GM12878 (cell line): Measurements from ENCODE around the gene SLC22A6.

ENCODE experiments used
- ATF2 ChIP-seq: IDR thresholded peaks from 2 replicates; pipeline ENCODE4 v1.6.1; 2012; ENCODE audit warnings: low read length, inconsistent platforms
- CEBPB ChIP-seq, 2 experiments: fragments of 150-350 bp in 1 of 2; IDR thresholded peaks; 2 replicates each; pipeline ENCODE4 v1.6.1; 2012 to 2014; ENCODE audit warnings: low read depth in 2 of 2, low read length in 2 of 2, borderline replicate concordance in 1 of 2, inconsistent platforms in 1 of 2
- EP300 ChIP-seq, 2 experiments: fragments of 150-350 bp in 1 of 2; IDR thresholded peaks; 2 replicates each; pipeline ENCODE4 v1.6.1; 2011 to 2012; ENCODE audit warnings: low read depth in 2 of 2, low read length in 2 of 2, borderline replicate concordance in 1 of 2, improper control_type of control experiment in 1 of 2, inconsistent platforms in 1 of 2; ENCODE audit not compliant: control insufficient read depth in 1 of 2
- GABPA ChIP-seq: IDR thresholded peaks from 2 replicates; pipeline ENCODE4 v1.6.1; 2014; ENCODE audit warnings: antibody characterized with exemption, low read depth, mild to moderate bottlenecking, inconsistent platforms
- MEF2A ChIP-seq: IDR thresholded peaks from 2 replicates; pipeline ENCODE4 v1.6.1; 2011; ENCODE audit warnings: low read depth, mild to moderate bottlenecking, low read length, moderate library complexity; ENCODE audit not compliant: insufficient read depth
- MXI1 ChIP-seq: fragments of 150-350 bp; IDR thresholded peaks from 2 replicates; pipeline ENCODE4 v1.6.1; 2011; ENCODE audit warnings: low read depth, mild to moderate bottlenecking, inconsistent platforms, low read length, improper control_type of control experiment
- NR2C2 ChIP-seq: IDR thresholded peaks from 2 replicates; pipeline ENCODE4 v1.6.1; 2011; ENCODE audit warnings: borderline replicate concordance, low read depth; ENCODE audit not compliant: control insufficient read depth, insufficient read length
- POLR2AphosphoS5 ChIP-seq: IDR thresholded peaks from 2 replicates; pipeline ENCODE4 v1.6.1; 2011; ENCODE audit warnings: mild to moderate bottlenecking, low read length, inconsistent platforms
- TF ChIP-seq, protein P1 (sequence below), 3 experiments: IDR thresholded peaks in 2 of 3; conservative IDR thresholded peaks in 1 of 3; 2 replicates each; pipeline ENCODE4 v1.5.1; 2011; ENCODE audit warnings: low read depth in 3 of 3, low read length in 3 of 3, mild to moderate bottlenecking in 3 of 3, control low read depth in 2 of 3, moderate library complexity in 2 of 3, inconsistent platforms in 1 of 3, mixed read lengths in 1 of 3; ENCODE audit not compliant: control insufficient read depth in 2 of 3, insufficient read depth in 1 of 3; ENCODE audit errors: extremely low read depth in 1 of 3

GRCh38 chr11:62999649-63000048 is 14.9 kb upstream of the SLC22A6 start:
- TF ChIP-seq, protein P1, sequence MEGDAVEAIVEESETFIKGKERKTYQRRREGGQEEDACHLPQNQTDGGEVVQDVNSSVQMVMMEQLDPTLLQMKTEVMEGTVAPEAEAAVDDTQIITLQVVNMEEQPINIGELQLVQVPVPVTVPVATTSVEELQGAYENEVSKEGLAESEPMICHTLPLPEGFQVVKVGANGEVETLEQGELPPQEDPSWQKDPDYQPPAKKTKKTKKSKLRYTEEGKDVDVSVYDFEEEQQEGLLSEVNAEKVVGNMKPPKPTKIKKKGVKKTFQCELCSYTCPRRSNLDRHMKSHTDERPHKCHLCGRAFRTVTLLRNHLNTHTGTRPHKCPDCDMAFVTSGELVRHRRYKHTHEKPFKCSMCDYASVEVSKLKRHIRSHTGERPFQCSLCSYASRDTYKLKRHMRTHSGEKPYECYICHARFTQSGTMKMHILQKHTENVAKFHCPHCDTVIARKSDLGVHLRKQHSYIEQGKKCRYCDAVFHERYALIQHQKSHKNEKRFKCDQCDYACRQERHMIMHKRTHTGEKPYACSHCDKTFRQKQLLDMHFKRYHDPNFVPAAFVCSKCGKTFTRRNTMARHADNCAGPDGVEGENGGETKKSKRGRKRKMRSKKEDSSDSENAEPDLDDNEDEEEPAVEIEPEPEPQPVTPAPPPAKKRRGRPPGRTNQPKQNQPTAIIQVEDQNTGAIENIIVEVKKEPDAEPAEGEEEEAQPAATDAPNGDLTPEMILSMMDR (IDR thresholded peaks at IDR 0.05 in 2 of 3, conservative IDR thresholded peaks at IDR 0.05 in 1 of 3; ENCODE audit: control insufficient read depth in 2 of 3, extremely low read depth in 1 of 3, insufficient read depth in 1 of 3, low read depth in 3 of 3, low read length in 3 of 3): no peak
- no peak for TF ChIP-seq MEF2A
- no peak for TF ChIP-seq ATF2
- no peak for TF ChIP-seq GABPA
- no peak for TF ChIP-seq CEBPB (IDR thresholded peaks at IDR 0.05; ENCODE audit: borderline replicate concordance in 1 of 2, low read depth in 2 of 2, low read length in 2 of 2)
- no peak for TF ChIP-seq POLR2AphosphoS5
- no peak for TF ChIP-seq MXI1
- no peak for TF ChIP-seq EP300 (IDR thresholded peaks at IDR 0.05; ENCODE audit: borderline replicate concordance in 1 of 2, control insufficient read depth in 1 of 2, low read depth in 2 of 2, low read length in 2 of 2)
- no peak for TF ChIP-seq NR2C2
